Measurements from ENCODE around the gene POLR3H.

Gene POLR3H

DNA sequence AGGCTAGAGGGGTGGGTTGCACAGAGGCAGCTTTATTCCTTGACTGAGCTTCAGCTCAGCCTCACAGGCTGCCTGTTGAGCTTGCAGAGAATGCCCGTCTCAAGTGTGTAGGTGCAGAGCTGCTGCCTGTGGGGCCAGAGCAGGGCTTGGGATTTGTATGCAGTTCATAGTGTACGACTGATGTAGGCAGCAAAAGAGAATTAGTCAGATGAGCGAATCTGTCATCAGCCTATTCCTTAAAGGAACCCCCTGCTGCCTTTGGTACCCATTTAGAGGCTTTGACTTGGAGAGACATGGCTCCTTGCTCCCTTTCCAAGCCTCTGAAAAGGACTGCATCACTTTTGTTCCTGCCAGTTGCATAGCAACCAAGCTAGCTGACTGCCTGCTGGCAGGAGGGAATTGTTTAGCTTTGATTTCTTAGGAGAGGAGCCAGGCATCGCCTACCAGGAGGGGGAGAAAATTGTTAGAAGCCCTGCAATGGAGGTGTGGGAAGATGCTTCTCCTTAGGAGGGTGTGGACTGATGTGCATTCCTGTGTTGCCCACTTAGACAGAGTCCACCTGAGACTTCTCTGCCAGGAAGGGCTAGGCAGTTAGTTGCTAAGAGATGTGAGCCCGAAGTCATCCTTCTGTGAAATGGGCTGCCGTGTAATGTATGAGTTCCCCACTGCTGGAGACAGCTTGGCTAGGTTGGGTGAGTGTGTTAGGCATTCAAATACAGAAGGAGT is 64.4 kb downstream of the POLR3H start:
- TF ChIP-seq, protein P1, sequence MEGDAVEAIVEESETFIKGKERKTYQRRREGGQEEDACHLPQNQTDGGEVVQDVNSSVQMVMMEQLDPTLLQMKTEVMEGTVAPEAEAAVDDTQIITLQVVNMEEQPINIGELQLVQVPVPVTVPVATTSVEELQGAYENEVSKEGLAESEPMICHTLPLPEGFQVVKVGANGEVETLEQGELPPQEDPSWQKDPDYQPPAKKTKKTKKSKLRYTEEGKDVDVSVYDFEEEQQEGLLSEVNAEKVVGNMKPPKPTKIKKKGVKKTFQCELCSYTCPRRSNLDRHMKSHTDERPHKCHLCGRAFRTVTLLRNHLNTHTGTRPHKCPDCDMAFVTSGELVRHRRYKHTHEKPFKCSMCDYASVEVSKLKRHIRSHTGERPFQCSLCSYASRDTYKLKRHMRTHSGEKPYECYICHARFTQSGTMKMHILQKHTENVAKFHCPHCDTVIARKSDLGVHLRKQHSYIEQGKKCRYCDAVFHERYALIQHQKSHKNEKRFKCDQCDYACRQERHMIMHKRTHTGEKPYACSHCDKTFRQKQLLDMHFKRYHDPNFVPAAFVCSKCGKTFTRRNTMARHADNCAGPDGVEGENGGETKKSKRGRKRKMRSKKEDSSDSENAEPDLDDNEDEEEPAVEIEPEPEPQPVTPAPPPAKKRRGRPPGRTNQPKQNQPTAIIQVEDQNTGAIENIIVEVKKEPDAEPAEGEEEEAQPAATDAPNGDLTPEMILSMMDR (IDR thresholded peaks at IDR 0.05; ENCODE audit: poor library complexity, severe bottlenecking), result no peak
- no peaks in the 10 kb centered on the region for H3K27me3 ChIP-seq (ENCODE audit: insufficient read depth, poor library complexity, severe bottlenecking)
- H3K9me3 ChIP-seq (ENCODE audit: severe bottlenecking), result no peaks in the 10 kb centered on the region
- DNase-seq (ENCODE audit: low spot score) (no peak), ATAC-seq (ENCODE audit: low read depth) (no peak)
- no peak overlapping the region for H3K27ac ChIP-seq (ENCODE audit: poor library complexity, severe bottlenecking)
- no peaks in the 10 kb centered on the region for H3K4me1 ChIP-seq (ENCODE audit: insufficient read depth, poor library complexity, severe bottlenecking)
- no peak overlapping the region for H3K4me3 ChIP-seq (ENCODE audit: severe bottlenecking)
- H3K36me3 ChIP-seq (ENCODE audit: low read depth), result peaks cover 4% of the 10 kb centered on the region

DNA sequence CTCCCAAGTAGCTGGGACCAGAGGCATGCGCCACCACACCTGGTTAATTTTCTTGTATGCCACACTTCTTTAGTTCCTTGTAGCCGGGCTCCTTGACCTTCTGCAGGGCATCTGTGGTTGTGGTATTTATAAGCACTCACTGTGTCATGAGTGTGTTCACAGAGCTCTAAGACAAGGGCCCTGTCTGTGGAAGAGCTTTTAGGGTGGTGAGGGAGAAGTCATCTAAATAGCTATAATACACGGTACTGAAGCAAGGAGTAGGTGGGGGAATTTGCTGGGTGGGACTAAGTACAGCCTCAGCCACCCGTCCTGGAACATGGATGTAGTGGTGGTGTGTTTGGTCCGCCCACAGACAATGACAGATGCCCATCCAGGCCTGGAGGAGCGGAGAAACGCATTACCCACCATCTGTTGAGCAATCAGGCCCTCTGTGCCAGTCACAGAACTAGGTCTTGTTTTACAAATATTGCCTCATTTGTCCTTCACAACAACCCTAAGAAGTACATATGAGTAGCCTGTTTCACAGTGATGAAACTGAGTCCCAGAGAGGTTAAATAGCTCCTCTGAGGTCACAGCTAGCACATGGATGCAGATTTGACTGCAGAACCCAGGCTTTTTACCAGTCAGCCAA is 65.3 kb downstream of the POLR3H start:
- TF ChIP-seq, protein P1 (IDR thresholded peaks at IDR 0.05; ENCODE audit: poor library complexity, severe bottlenecking), result no peak
- Histone ChIP-seq H3K4me3 (ENCODE audit: severe bottlenecking) (no peak overlapping the region), H3K36me3 (ENCODE audit: low read depth) (peaks cover 4% of the 10 kb centered on the region), H3K27me3 (ENCODE audit: insufficient read depth, poor library complexity, severe bottlenecking) (no peaks in the 10 kb centered on the region), H3K4me1 (ENCODE audit: insufficient read depth, poor library complexity, severe bottlenecking) (no peaks in the 10 kb centered on the region), H3K9me3 (ENCODE audit: severe bottlenecking) (no peaks in the 10 kb centered on the region), H3K27ac (ENCODE audit: poor library complexity, severe bottlenecking) (no peak overlapping the region)
- no peak for DNase-seq (ENCODE audit: low spot score)
- ATAC-seq (ENCODE audit: low read depth), result no peak

DNA sequence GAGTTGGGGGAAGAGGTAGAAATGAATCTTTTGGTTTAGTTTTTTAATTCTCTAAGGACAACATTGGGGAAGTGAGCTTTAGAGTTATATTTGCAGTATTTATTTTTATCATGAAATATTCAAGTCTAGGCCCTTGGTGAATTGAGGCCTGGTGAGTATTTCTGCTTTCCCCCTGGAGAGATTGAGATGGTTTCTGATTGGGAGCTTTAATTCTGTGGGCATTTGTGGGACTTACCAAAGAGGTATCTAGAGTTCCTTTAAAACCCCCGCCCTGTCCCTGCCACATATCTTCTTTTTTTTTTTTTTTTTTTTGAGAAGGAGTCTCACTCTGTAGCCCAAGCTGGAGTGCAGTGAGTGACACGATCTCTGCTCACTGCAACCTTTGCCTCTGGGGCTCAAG is 65.8 kb downstream of the POLR3H start:
- DNase-seq (ENCODE audit: low spot score) (no peak), ATAC-seq (ENCODE audit: low read depth) (no peak)
- no peak overlapping the region for H3K4me3 ChIP-seq (ENCODE audit: severe bottlenecking)
- peaks cover 4% of the 10 kb centered on the region for H3K36me3 ChIP-seq (ENCODE audit: low read depth)
- no peaks in the 10 kb centered on the region for H3K27me3 ChIP-seq (ENCODE audit: insufficient read depth, poor library complexity, severe bottlenecking)
- TF ChIP-seq, protein P1 (IDR thresholded peaks at IDR 0.05; ENCODE audit: poor library complexity, severe bottlenecking), result no peak
- no peaks in the 10 kb centered on the region for H3K4me1 ChIP-seq (ENCODE audit: insufficient read depth, poor library complexity, severe bottlenecking)
- no peaks in the 10 kb centered on the region for H3K9me3 ChIP-seq (ENCODE audit: severe bottlenecking)
- no peak overlapping the region for H3K27ac ChIP-seq (ENCODE audit: poor library complexity, severe bottlenecking)

Measured in RWPE2 (cell line).